Aorta (tissue), 5 donors: Measurements from ENCODE around the gene SLC27A1. TPM values are rescaled to one million over a fixed set of nuclear protein-coding genes. Genes with fewer than 3 reads are reported as not detected.

Source experiments
- ATAC-seq: fragments of 200-7000 bp; cut with Tn5 transposase; one replicate; pipeline ENCODE4 v1.9.1; 2022; ENCODE audit warnings: moderate library complexity; ENCODE audit not compliant: low FRiP score
- DNase-seq, 2 donors: peaks; one replicate each; pipeline ENCODE4 v3.0.0-alpha.2; 2020
- H3K27ac ChIP-seq, 2 donors: one replicate each; pipeline ENCODE4 v1.5.1; 2013; ENCODE audit warnings: low read length in 2 of 2, mild to moderate bottlenecking in 2 of 2, moderate library complexity in 2 of 2, control low read depth in 1 of 2, inconsistent platforms in 1 of 2, low read depth in 1 of 2
- H3K27me3 ChIP-seq, 2 donors: one replicate each; pipeline ENCODE4 v1.6.1; 2013; ENCODE audit warnings: control low read depth in 1 of 2, low read length in 1 of 2, mild to moderate bottlenecking in 1 of 2, moderate library complexity in 1 of 2; ENCODE audit not compliant: insufficient read depth in 2 of 2, control insufficient read depth in 1 of 2
- H3K36me3 ChIP-seq, 2 donors: one replicate each; pipeline ENCODE4 v1.6.1; 2013; ENCODE audit warnings: control low read depth in 1 of 2, low read length in 1 of 2, mild to moderate bottlenecking in 1 of 2; ENCODE audit not compliant: insufficient read depth in 2 of 2, control insufficient read depth in 1 of 2
- H3K4me1 ChIP-seq, 2 donors: one replicate each; pipeline ENCODE4 v1.6.1; 2013; ENCODE audit warnings: low read length in 2 of 2, control low read depth in 1 of 2, mild to moderate bottlenecking in 1 of 2, moderate library complexity in 1 of 2; ENCODE audit not compliant: insufficient read depth in 2 of 2, control insufficient read depth in 1 of 2
- H3K4me3 ChIP-seq, 2 donors: one replicate each; pipeline ENCODE4 v1.5.1; 2013; ENCODE audit warnings: low read length in 2 of 2, control low read depth in 1 of 2, mild to moderate bottlenecking in 1 of 2
- H3K9me3 ChIP-seq: one replicate; pipeline ENCODE4 v1.6.1; 2013; ENCODE audit warnings: mild to moderate bottlenecking, low read length; ENCODE audit not compliant: control insufficient read depth
- WGBS, 2 donors: extraction: QIAGEN DNeasy Blood & Tissue Kit; methylation state at CpG; one replicate each; pipeline ENCODE4 v1.1.7; 2013; 5-methylcytosine and 5-hydroxymethylcytosine counted together
- intact Hi-C, 2 donors: fragments of 100-400 bp; cut with DNase I; formaldehyde crosslinking; loops; one replicate each; pipeline versions ENCODE4 v1.14.2 to v1.15.0; 2022
- polyA plus RNA-seq, 2 donors: library from polyadenylated mRNA; stranded (reverse); fragments of 200-250 nt; gene quantifications; one replicate each; pipeline ENCODE4 v1.2.3, GENCODE V29; 2013
- total RNA-seq, 2 donors: library from RNA; stranded (reverse); fragmentation: NEBNext Ultra II Directional; extraction: Animal tissue kit (Norgen Biotek cat#: 25700); gene quantifications; one replicate each; pipeline ENCODE4 v1.2.1, GENCODE V29; 2021
- donor health status: healthy with polysubstance abuse.
- donor health status: Bipolar disorder and iron deficiency.
- donor health status: DM: no; HTN: no; CAD: no.
- donor health status: DM: no; HTN: no; CAD: no.
- donor health status: DM: yes; HTN: yes; CAD: no.

SLC27A1 gene
- total and polyA plus RNA-seq, 4 donors = 6.8 to 37.8 (median 17.1) TPM

- H3K4me1 ChIP-seq = no peaks in the 10 kb centered on the region
- no peak overlapping the region for H3K4me3 ChIP-seq
- H3K36me3 ChIP-seq = no peaks in the 10 kb centered on the region
- H3K27me3 ChIP-seq = no peaks in the 10 kb centered on the region
- 73 to 76% methylated on average over 6 of the region's 6 CpGs for WGBS, 2 donors
- intact Hi-C loops = loop anchor here in 1 of 2 donors (5.0 to 10.0 kb wide), 2 partner anchors 33 to 375 kb away; partner anchors contain the start of genes PGLS and RPL18A
- H3K9me3 ChIP-seq = no peaks in the 10 kb centered on the region
- DNase-seq = no peak
- no peak for ATAC-seq
- H3K27ac ChIP-seq = no peak overlapping the region
Observed at GRCh38 chr19:17479325-17479791, 9.0 kb downstream of the SLC27A1 start.

GRCh38 chr19:17481986-17482385 is 11.7 kb downstream of the SLC27A1 start:
- Histone ChIP-seq H3K4me1 (no peaks in the 10 kb centered on the region), H3K9me3 (no peaks in the 10 kb centered on the region), H3K27ac (no peak overlapping the region), H3K27me3 (no peaks in the 10 kb centered on the region), H3K4me3 (no peak overlapping the region), H3K36me3 (no peaks in the 10 kb centered on the region)
- DNase-seq = no peak
- WGBS, 2 donors = 91 to 92% methylated on average over 13 of the region's 13 CpGs
- ATAC-seq = no peak
- intact Hi-C loops = no loop called here

GRCh38 chr19:17482877-17483604 is 12.7 kb downstream of the SLC27A1 start:
- H3K27me3 ChIP-seq = no peaks in the 10 kb centered on the region
- ATAC-seq (no peak), DNase-seq (no peak)
- no peak overlapping the region for H3K4me3 ChIP-seq
- 80 to 82% methylated on average over 3 of the region's 3 CpGs for WGBS, 2 donors
- intact Hi-C loops = no loop called here
- H3K9me3 ChIP-seq = no peaks in the 10 kb centered on the region
- H3K36me3 ChIP-seq = no peaks in the 10 kb centered on the region
- no peaks in the 10 kb centered on the region for H3K4me1 ChIP-seq
- H3K27ac ChIP-seq = no peak overlapping the region

- DNase-seq (no peak), ATAC-seq (no peak)
- WGBS, 2 donors = 95 to 96% methylated on average over 10 of the region's 10 CpGs
- H3K4me3 ChIP-seq = no peak overlapping the region
- H3K9me3 ChIP-seq = no peaks in the 10 kb centered on the region
- H3K4me1 ChIP-seq = no peaks in the 10 kb centered on the region
- intact Hi-C loops = no loop called here
- no peaks in the 10 kb centered on the region for H3K36me3 ChIP-seq
- no peak overlapping the region for H3K27ac ChIP-seq
- no peaks in the 10 kb centered on the region for H3K27me3 ChIP-seq
Observed at GRCh38 chr19:17483605-17484002, 13.3 kb downstream of the SLC27A1 start.

GRCh38 chr19:17484520-17485185 is 14.3 kb downstream of the SLC27A1 start:
- H3K9me3 ChIP-seq = no peaks in the 10 kb centered on the region
- no peak overlapping the region for H3K4me3 ChIP-seq
- no peak for ATAC-seq
- intact Hi-C loops = no loop called here
- H3K27me3 ChIP-seq = no peaks in the 10 kb centered on the region
- H3K36me3 ChIP-seq = no peaks in the 10 kb centered on the region
- no peaks in the 10 kb centered on the region for H3K4me1 ChIP-seq
- no peak overlapping the region for H3K27ac ChIP-seq
- no peak for DNase-seq
- 93% methylated on average over 6 of the region's 6 CpGs for WGBS, 2 donors

GRCh38 chr19:17486545-17487240 is 16.4 kb downstream of the SLC27A1 start:
- H3K4me1 ChIP-seq = no peaks in the 10 kb centered on the region
- H3K4me3 ChIP-seq = no peak overlapping the region
- 94 to 95% methylated on average over 54 to 58 of the region's 58 CpGs for WGBS, 2 donors
- DNase-seq (no peak), ATAC-seq (no peak)
- intact Hi-C loops = no loop called here
- H3K27me3 ChIP-seq = no peaks in the 10 kb centered on the region
- H3K27ac ChIP-seq = no peak overlapping the region
- no peaks in the 10 kb centered on the region for H3K9me3 ChIP-seq
- H3K36me3 ChIP-seq = no peaks in the 10 kb centered on the region

- ATAC-seq (no peak), DNase-seq (no peak)
- Histone ChIP-seq H3K9me3 (no peaks in the 10 kb centered on the region), H3K27ac (no peak overlapping the region), H3K27me3 (no peaks in the 10 kb centered on the region), H3K4me1 (no peaks in the 10 kb centered on the region), H3K36me3 (no peaks in the 10 kb centered on the region), H3K4me3 (no peak overlapping the region)
- intact Hi-C loops = no loop called here
- WGBS, 2 donors = 68 to 71% methylated on average over 18 of the region's 18 CpGs
Observed at GRCh38 chr19:17487284-17488121, 17.2 kb downstream of the SLC27A1 start.
